HepG2 (cell line): Measurements from ENCODE around the gene SBK2. TPM values are rescaled to one million over a fixed set of nuclear protein-coding genes. Genes with fewer than 3 reads are reported as not detected.
A peak's percentile ranks its signal among the peaks of the same experiment; 100 is the strongest.

ENCODE experiments used
- FOXK2 ChIP-seq: fragments of 450-650 bp; IDR thresholded peaks from 2 replicates; pipeline ENCODE4 v1.6.1; 2016
- GTF2F1 ChIP-seq: fragments of 150-350 bp; IDR thresholded peaks from 2 replicates; pipeline ENCODE4 v1.6.1; 2014; ENCODE audit warnings: low read length
- HNRNPH1 ChIP-seq: fragments of 200-400 bp; formaldehyde crosslinking; optimal IDR thresholded peaks from 2 replicates; pipeline ENCODE3; 2017; ENCODE audit warnings: mild to moderate bottlenecking, low read depth, low read length
- HNRNPK ChIP-seq: fragments of 200-400 bp; formaldehyde crosslinking; IDR thresholded peaks from 2 replicates; pipeline ENCODE4 v1.6.1; 2018; ENCODE audit warnings: low read length, low read depth, moderate library complexity, mild to moderate bottlenecking; ENCODE audit not compliant: poor library complexity, severe bottlenecking
- IRF2 ChIP-seq: IDR thresholded peaks from 2 replicates; pipeline ENCODE4 v1.6.1; 2018; ENCODE audit warnings: missing genetic modification reagents, missing compliant biosample characterization
- JUND ChIP-seq: sonication (generic); formaldehyde crosslinking; IDR thresholded peaks from 2 replicates; pipeline ENCODE4 v1.8.0; 2022; ENCODE audit warnings: mild to moderate bottlenecking, missing genetic modification reagents
- KDM2A ChIP-seq: sonication (generic); formaldehyde crosslinking; IDR thresholded peaks from 2 replicates; pipeline ENCODE4 v1.4.0; 2020; ENCODE audit warnings: low read depth, missing genetic modification reagents, borderline replicate concordance
- MXI1 ChIP-seq: IDR thresholded peaks from 3 replicates; pipeline ENCODE4 v1.6.1; 2012; ENCODE audit warnings: low read depth, low read length, inconsistent platforms, borderline replicate concordance
- NR2C2 ChIP-seq: sonication (generic); formaldehyde crosslinking; IDR thresholded peaks from 2 replicates; pipeline ENCODE4 v1.4.0; 2020; ENCODE audit warnings: missing genetic modification reagents, mild to moderate bottlenecking, moderate library complexity, borderline replicate concordance
- PAF1 ChIP-seq: IDR thresholded peaks from 2 replicates; pipeline ENCODE4 v1.6.1; 2016; ENCODE audit warnings: missing genetic modification reagents, missing compliant biosample characterization
- TARDBP ChIP-seq: sonication (generic); formaldehyde crosslinking; IDR thresholded peaks from 2 replicates; pipeline ENCODE4 v1.8.0; 2022; ENCODE audit warnings: mild to moderate bottlenecking, missing genetic modification reagents
- ZFP1 ChIP-seq: IDR thresholded peaks from 2 replicates; pipeline ENCODE4 v1.6.1; 2016
- ZFP36L1 ChIP-seq: sonication (generic); formaldehyde crosslinking; IDR thresholded peaks from 2 replicates; pipeline ENCODE4 v1.8.0; 2022; ENCODE audit warnings: mild to moderate bottlenecking, missing genetic modification reagents, moderate library complexity
- ZNF12 ChIP-seq: sonication (generic); formaldehyde crosslinking; IDR thresholded peaks from 2 replicates; pipeline ENCODE4 v1.5.0; 2020; ENCODE audit warnings: missing genetic modification reagents
- ZNF138 ChIP-seq: sonication (generic); formaldehyde crosslinking; IDR thresholded peaks from 2 replicates; pipeline ENCODE4 v1.5.0; 2020; ENCODE audit warnings: mild to moderate bottlenecking, low read depth, missing genetic modification reagents
- ZNF451 ChIP-seq: sonication (generic); formaldehyde crosslinking; IDR thresholded peaks from 2 replicates; pipeline ENCODE4 v1.5.0; 2020; ENCODE audit warnings: mild to moderate bottlenecking, missing genetic modification reagents
- ZNF510 ChIP-seq: sonication (generic); formaldehyde crosslinking; IDR thresholded peaks from 2 replicates; pipeline ENCODE4 v1.4.0; 2020; ENCODE audit warnings: low read depth, mild to moderate bottlenecking, missing genetic modification reagents
- ZNF660 ChIP-seq: sonication (generic); formaldehyde crosslinking; IDR thresholded peaks from 2 replicates; pipeline ENCODE4 v1.5.1; 2020; ENCODE audit warnings: mild to moderate bottlenecking, low read depth, missing genetic modification reagents, borderline replicate concordance
- polyA plus RNA-seq, 8 experiments: library from polyadenylated mRNA; depleted of rRNA in 3 of 8; stranded (reverse) in 7 of 8; unstranded in 1 of 8; fragments of >200 nt; fragmentation: Illumina TruSeq in 4 of 8; extraction: Trizol in 4 of 8; gene quantifications; 2 replicates each; pipeline versions ENCODE4 v1.2.1 to v1.2.3, GENCODE V29; 2011 to 2016; ENCODE audit warnings: low read depth in 4 of 8, missing spikeins in 1 of 8, mixed read lengths in 1 of 8; ENCODE audit not compliant: insufficient read depth in 1 of 8
- total RNA-seq, 5 experiments: library from RNA; depleted of rRNA; stranded (reverse); fragments of >200 nt; fragmentation: Illumina TruSeq; extraction: Trizol; gene quantifications; 2 replicates each; pipeline ENCODE4 v1.2.3, GENCODE V29; 2016; ENCODE audit warnings: low read depth in 1 of 5
- TF ChIP-seq, protein P1 (sequence below), 2 experiments: sonication (generic) in 1 of 2; formaldehyde crosslinking in 1 of 2; IDR thresholded peaks; 2 replicates each; pipeline versions ENCODE4 v1.4.0 to v1.6.1; 2016 to 2020; ENCODE audit warnings: borderline replicate concordance in 1 of 2, low read depth in 1 of 2, mild to moderate bottlenecking in 1 of 2, missing genetic modification reagents in 1 of 2
- TF ChIP-seq, protein P2 (sequence below): sonication (generic); formaldehyde crosslinking; IDR thresholded peaks from 2 replicates; pipeline ENCODE4 v1.5.1; 2020; ENCODE audit warnings: mild to moderate bottlenecking, missing genetic modification reagents, borderline replicate concordance

Gene SBK2
- total and polyA plus RNA-seq, 2 of the 13 experiments (the other 11 are each of a cell fraction or from before 2014, with no cell fraction given) = 0.24 TPM; not detected in 1

- TF ChIP-seq ZNF510 (CRISPR knock-in tag) = 0 out of 2 replicates have a peak, but pooled peaks have one; percentile 67
- TF ChIP-seq GTF2F1 = no peak
- no peak for TF ChIP-seq ZNF138 (CRISPR knock-in tag)
- TF ChIP-seq ZNF660 (CRISPR knock-in tag) = no peak
- no peak for TF ChIP-seq FOXK2
- TF ChIP-seq HNRNPH1 = no peak
- peak; percentile 55; the same call in 1 of the 3 replicates for TF ChIP-seq MXI1
- TF ChIP-seq ZNF451 = no peak
- TF ChIP-seq ZFP1 (CRISPR knock-in tag) = no peak
- no peak for TF ChIP-seq PAF1
- TF ChIP-seq ZFP36L1 (CRISPR knock-in tag) = no peak
- peak; percentile 30 for TF ChIP-seq HNRNPK
- 0 out of 2 replicates have a peak, but pooled peaks have one; percentile 16 for TF ChIP-seq IRF2 (CRISPR knock-in tag)
- TF ChIP-seq, protein P1, sequence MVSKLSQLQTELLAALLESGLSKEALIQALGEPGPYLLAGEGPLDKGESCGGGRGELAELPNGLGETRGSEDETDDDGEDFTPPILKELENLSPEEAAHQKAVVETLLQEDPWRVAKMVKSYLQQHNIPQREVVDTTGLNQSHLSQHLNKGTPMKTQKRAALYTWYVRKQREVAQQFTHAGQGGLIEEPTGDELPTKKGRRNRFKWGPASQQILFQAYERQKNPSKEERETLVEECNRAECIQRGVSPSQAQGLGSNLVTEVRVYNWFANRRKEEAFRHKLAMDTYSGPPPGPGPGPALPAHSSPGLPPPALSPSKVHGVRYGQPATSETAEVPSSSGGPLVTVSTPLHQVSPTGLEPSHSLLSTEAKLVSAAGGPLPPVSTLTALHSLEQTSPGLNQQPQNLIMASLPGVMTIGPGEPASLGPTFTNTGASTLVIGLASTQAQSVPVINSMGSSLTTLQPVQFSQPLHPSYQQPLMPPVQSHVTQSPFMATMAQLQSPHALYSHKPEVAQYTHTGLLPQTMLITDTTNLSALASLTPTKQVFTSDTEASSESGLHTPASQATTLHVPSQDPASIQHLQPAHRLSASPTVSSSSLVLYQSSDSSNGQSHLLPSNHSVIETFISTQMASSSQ (IDR thresholded peaks at IDR 0.05; ENCODE audit: low read depth) = no peak
- TF ChIP-seq, protein P1 (CRISPR knock-in tag; IDR thresholded peaks at IDR 0.05; ENCODE audit: borderline replicate concordance) = 0 out of 2 replicates have a peak, but pooled peaks have one; percentile 22
- TF ChIP-seq JUND (CRISPR knock-in tag) = 0 out of 2 replicates have a peak, but pooled peaks have one; percentile 25
- TF ChIP-seq TARDBP = no peak
- TF ChIP-seq, protein P2, sequence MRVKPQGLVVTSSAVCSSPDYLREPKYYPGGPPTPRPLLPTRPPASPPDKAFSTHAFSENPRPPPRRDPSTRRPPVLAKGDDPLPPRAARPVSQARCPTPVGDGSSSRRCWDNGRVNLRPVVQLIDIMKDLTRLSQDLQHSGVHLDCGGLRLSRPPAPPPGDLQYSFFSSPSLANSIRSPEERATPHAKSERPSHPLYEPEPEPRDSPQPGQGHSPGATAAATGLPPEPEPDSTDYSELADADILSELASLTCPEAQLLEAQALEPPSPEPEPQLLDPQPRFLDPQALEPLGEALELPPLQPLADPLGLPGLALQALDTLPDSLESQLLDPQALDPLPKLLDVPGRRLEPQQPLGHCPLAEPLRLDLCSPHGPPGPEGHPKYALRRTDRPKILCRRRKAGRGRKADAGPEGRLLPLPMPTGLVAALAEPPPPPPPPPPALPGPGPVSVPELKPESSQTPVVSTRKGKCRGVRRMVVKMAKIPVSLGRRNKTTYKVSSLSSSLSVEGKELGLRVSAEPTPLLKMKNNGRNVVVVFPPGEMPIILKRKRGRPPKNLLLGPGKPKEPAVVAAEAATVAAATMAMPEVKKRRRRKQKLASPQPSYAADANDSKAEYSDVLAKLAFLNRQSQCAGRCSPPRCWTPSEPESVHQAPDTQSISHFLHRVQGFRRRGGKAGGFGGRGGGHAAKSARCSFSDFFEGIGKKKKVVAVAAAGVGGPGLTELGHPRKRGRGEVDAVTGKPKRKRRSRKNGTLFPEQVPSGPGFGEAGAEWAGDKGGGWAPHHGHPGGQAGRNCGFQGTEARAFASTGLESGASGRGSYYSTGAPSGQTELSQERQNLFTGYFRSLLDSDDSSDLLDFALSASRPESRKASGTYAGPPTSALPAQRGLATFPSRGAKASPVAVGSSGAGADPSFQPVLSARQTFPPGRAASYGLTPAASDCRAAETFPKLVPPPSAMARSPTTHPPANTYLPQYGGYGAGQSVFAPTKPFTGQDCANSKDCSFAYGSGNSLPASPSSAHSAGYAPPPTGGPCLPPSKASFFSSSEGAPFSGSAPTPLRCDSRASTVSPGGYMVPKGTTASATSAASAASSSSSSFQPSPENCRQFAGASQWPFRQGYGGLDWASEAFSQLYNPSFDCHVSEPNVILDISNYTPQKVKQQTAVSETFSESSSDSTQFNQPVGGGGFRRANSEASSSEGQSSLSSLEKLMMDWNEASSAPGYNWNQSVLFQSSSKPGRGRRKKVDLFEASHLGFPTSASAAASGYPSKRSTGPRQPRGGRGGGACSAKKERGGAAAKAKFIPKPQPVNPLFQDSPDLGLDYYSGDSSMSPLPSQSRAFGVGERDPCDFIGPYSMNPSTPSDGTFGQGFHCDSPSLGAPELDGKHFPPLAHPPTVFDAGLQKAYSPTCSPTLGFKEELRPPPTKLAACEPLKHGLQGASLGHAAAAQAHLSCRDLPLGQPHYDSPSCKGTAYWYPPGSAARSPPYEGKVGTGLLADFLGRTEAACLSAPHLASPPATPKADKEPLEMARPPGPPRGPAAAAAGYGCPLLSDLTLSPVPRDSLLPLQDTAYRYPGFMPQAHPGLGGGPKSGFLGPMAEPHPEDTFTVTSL (CRISPR knock-in tag) = no peak
- TF ChIP-seq ZNF12 = no peak
- peak; percentile 35; the same call in 1 of the 2 replicates for TF ChIP-seq NR2C2 (CRISPR knock-in tag)
- peak; percentile 98 for TF ChIP-seq KDM2A
Observed at GRCh38 chr19:55484593-55485438, 52.1 kb downstream of the SBK2 start, which contains the start of gene NAT14 (continued).
